GM12865 (cell line): ENCODE data around the gene ANKFN1.
"Not testable (repeated sequence)": the region's sequence is repeated elsewhere in the genome, so short reads cannot be mapped to it uniquely, and the experiment has no call there.

ENCODE experiments used
- DNase-seq: peaks from one replicate; pipeline ENCODE4 v3.0.0; 2010; ENCODE audit warnings: low read depth
- H3K4me3 ChIP-seq: 2 replicates; pipeline ENCODE4 v1.5.1; 2011; ENCODE audit warnings: mild to moderate bottlenecking, low read depth, low read length, control low read depth
- CTCF ChIP-seq: IDR thresholded peaks from 2 replicates; pipeline ENCODE4 v1.5.1; 2011; ENCODE audit warnings: low read length, control low read depth, low read depth, inconsistent platforms; ENCODE audit not compliant: insufficient read depth; ENCODE audit errors: missing control alignments

Gene ANKFN1

GRCh38 chr17:56274491-56274890 is 121.2 kb downstream of the ANKFN1 start:
- H3K4me3 ChIP-seq = no peak overlapping the region
- TF ChIP-seq CTCF = no peak
- DNase-seq = no peak

GRCh38 chr17:56284482-56284881 is 131.2 kb downstream of the ANKFN1 start:
- H3K4me3 ChIP-seq = no peak overlapping the region
- DNase-seq = no peak
- no peak for TF ChIP-seq CTCF

- DNase-seq, H3K4me3 ChIP-seq: not testable (repeated sequence)
These were observed 135.5 kb downstream of the ANKFN1 start for GRCh38 chr17:56288786-56289185.

GRCh38 chr17:56289321-56289720 is 136.0 kb downstream of the ANKFN1 start:
- DNase-seq = no peak
- TF ChIP-seq CTCF = no peak
- H3K4me3 ChIP-seq = no peak overlapping the region

GRCh38 chr17:56290101-56290801 is 137.0 kb downstream of the ANKFN1 start:
- no peak for TF ChIP-seq CTCF
- peak overlapping the region; percentile 9; the same call in 1 of the 2 replicates for H3K4me3 ChIP-seq
- peak; percentile 2 for DNase-seq

GRCh38 chr17:56290802-56291118 is 137.5 kb downstream of the ANKFN1 start:
- H3K4me3 ChIP-seq = peak overlapping the region; percentile 9; the same call in 1 of the 2 replicates
- DNase-seq = no peak

GRCh38 chr17:56291226-56291805 is 138.0 kb downstream of the ANKFN1 start:
- no peak for TF ChIP-seq CTCF
- H3K4me3 ChIP-seq = no peak overlapping the region
- no peak for DNase-seq

More at GRCh38 chr17:56290802-56291118, 137.5 kb downstream of the ANKFN1 start:
- TF ChIP-seq CTCF = no peak
